SK-N-MC (cell line): ENCODE measurements around the gene MED25.
A peak's percentile ranks its signal among the peaks of the same experiment; 100 is the strongest.

Experiments used
- DNase-seq: peaks from one replicate; pipeline ENCODE4 v3.0.0-alpha.2; 2011; ENCODE audit warnings: low read depth, low spot score
- H3K27ac ChIP-seq: fragments of 200-600 bp; sonication (generic); 2 replicates; pipeline ENCODE4 v1.5.1; 2016; ENCODE audit warnings: mixed run types
- H3K36me3 ChIP-seq: fragments of 200-600 bp; sonication (generic); 2 replicates; pipeline ENCODE4 v1.6.1; 2017; ENCODE audit warnings: antibody characterized with exemption, low read length, mixed read lengths; ENCODE audit not compliant: insufficient read depth
- H3K4me3 ChIP-seq: fragments of 200-600 bp; sonication (generic); 2 replicates; pipeline ENCODE4 v1.5.1; 2016
- H3K9ac ChIP-seq: fragments of 200-600 bp; sonication (generic); 2 replicates; pipeline ENCODE4 v1.8.0; 2017; ENCODE audit warnings: mixed run types, mixed read lengths; ENCODE audit not compliant: insufficient read length
- H3K9me3 ChIP-seq: fragments of 200-600 bp; sonication (generic); 2 replicates; pipeline ENCODE4 v1.6.1; 2017; ENCODE audit warnings: low read depth, mild to moderate bottlenecking, antibody characterized with exemption, low read length, moderate library complexity, mixed read lengths
- EZH2 ChIP-seq: fragments of 200-600 bp; sonication (generic); IDR thresholded peaks from one replicate; pipeline ENCODE4 v1.6.1; 2017; ENCODE audit warnings: antibody characterized with exemption
- FOXP2 ChIP-seq: optimal IDR thresholded peaks from 2 replicates; pipeline ENCODE3; 2011; ENCODE audit warnings: mild to moderate bottlenecking, moderate library complexity; ENCODE audit not compliant: insufficient read depth; ENCODE audit errors: extremely low read length, control extremely low read depth
- POLR2AphosphoS5 ChIP-seq: IDR thresholded peaks from 2 replicates; pipeline ENCODE4 v1.6.1; 2012; ENCODE audit warnings: mild to moderate bottlenecking, low read depth, low read length, borderline replicate concordance

MED25 gene

DNA sequence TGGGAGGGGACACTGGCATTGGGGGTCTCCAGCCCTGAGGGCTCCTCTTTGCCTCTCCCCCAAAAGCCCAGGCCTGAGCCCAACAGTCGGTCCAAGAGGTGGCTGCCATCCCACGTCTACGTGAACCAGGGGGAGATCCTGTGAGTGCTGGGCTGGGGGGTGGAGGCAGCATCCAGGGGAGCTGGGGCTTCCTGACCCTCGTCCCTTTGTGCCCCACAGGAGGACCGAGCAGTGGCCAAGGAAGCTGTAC is 39.7 kb downstream of the MED25 start:
- no peak for DNase-seq
- Histone ChIP-seq H3K36me3 (peaks cover 80% of the 10 kb centered on the region), H3K9me3 (no peaks in the 10 kb centered on the region), H3K9ac (no peak overlapping the region), H3K4me3 (no peak overlapping the region), H3K27ac (0 out of 2 replicates have a peak overlapping the region, but pooled peaks have one; percentile 25)
- TF ChIP-seq FOXP2 (no peak), POLR2AphosphoS5 (no peak; the same call in 1 of the 2 replicates), EZH2 (no peak)

DNA sequence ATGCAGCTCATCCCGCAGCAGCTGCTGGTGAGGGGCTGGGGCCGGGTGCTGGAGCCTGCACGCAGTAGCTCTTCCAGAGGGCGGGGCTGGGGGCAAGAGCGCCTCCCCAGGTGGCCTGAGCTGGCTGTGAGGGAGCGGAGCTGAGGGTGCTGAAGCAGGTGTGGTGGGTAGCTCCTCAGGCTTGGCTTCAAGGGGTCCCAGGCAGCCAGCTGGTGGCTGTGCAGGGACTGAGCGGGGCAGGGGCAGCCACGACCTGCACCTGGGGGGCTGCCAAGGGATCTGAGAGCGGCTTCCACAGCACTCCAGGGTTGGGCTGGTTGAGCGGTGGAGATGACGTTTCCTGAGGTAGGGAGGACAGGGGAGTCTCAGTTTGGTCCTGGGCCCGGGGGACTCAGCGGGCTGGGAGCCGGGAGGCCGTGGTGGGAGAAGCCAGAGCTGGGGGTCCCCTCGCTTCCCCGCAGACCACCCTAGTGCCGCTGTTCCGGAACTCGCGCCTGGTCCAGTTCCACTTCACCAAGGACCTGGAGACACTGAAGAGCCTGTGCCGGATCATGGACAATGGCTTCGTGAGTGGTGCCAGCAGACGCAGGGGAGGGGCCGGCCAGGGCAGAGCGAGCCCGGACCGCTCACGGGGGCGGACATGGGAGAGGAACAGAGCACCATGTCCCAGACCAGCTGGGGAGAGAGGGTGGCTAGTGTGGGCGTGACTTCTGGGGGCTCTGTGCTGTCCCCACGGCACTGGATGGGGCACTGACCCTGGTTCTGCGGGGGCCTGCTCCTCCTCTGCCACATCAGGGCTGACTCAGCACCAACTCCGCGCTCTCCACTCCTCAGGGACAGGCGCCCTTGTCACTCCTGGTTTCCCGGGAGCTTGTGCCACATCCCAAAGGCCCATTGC is 40.2 kb downstream of the MED25 start:
- Histone ChIP-seq H3K36me3 (peaks cover 81% of the 10 kb centered on the region), H3K9ac (no peak overlapping the region), H3K9me3 (no peaks in the 10 kb centered on the region), H3K27ac (peak overlapping the region; percentile 64), H3K4me3 (no peak overlapping the region)
- 0 out of 2 replicates have a peak, but pooled peaks have one; percentile 46 for TF ChIP-seq POLR2AphosphoS5
- no peak for TF ChIP-seq EZH2
- no peak for TF ChIP-seq FOXP2
- no peak for DNase-seq

DNA sequence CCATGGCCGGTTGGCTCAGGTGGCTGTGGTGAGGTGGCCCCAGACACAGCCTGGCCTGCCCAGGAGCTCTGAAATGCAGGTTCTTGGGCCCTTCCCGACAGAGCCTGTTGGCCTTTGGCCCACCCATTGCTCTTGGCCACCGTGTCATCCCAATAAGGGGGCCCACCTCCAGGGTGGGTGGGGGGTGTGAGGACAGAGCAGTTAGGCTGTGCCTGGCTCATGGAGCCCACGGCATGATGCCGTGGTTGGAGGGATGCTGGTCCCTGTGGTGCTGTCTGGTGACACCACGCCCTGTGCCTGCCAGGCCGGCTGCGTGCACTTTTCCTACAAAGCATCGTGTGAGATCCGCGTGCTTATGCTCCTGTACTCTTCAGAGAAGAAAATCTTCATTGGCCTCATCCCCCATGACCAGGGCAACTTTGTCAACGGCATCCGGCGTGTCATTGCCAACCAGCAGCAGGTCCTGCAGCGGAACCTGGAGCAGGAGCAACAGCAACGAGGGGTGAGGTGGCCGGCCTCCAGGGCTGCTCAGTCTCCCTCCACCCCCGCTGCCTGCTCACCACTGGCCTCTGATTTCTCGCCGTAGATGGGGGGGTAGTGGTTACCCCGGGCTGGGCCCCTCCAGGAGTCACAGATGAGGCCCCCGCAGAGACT is 41.7 kb downstream of the MED25 start:
- TF ChIP-seq FOXP2 (no peak), EZH2 (no peak), POLR2AphosphoS5 (no peak; the same call in none of the 2 replicates)
- DNase-seq = no peak
- peak overlapping the region; percentile 53 for H3K27ac ChIP-seq
- H3K36me3 ChIP-seq = peaks cover 86% of the 10 kb centered on the region
- H3K4me3 ChIP-seq = no peak overlapping the region
- H3K9ac ChIP-seq = no peak overlapping the region
- no peaks in the 10 kb centered on the region for H3K9me3 ChIP-seq

DNA sequence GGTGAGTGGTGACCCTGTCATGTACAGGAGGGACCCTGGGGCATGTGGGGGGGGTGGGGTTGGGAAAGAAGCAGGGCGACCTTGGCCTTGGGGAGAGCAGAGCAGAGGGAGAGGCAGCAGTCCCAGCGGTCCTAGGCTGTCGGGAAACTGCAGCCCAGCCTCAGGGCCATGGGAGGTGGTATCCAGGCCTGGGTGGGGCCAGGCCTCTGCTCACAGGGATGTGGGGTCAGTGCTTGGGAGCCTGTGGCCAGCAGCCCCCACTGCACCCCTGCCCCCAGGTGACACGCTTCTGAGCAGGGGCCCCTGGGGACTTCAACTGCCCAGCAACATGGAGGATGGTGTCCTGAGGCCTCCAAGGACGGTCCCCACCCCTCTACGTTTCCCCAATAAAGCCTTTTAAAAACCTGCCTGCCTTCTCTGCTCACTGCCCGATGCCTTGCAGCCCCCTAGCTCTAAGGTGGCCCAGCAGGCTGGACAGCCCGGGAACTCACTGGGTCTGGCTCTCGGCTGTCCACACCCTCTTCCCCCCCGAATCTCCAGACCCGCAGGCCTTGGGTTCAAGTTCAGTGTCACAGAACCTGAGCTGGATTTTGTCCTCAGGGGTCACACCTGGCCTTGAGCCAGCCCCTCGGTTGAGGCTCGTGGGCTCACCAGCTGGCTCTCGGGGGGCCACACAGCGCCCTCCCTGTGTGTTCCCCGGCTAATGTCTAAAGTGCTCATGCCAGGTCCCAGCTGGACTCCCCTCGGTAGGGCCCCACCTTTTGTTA is 42.4 kb downstream of the MED25 start:
- peak overlapping the region; percentile 70; the same call in 1 of the 2 replicates for H3K27ac ChIP-seq

DNA sequence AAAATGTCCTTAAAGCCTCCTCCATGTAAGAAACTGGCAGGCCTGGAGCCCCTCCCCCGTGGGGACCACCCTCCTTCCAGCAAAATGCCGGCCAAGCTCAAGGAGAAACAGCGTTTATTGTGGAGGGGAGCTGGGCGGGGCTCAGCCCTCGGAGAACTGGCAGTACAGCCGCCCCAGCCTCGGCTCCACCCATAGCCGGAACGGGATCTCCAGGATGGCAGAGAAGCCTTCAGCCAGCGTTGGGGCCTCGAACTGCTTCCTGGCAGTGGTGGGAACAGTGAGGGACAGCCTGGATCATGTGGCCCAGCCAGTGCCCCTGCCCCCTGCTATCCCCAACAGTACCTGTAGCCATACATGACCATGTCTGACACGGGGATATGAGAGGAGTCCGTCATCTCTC is 43.0 kb downstream of the MED25 start:
- no peak for DNase-seq
- TF ChIP-seq POLR2AphosphoS5 (peak; percentile 64), FOXP2 (no peak), EZH2 (no peak)
- Histone ChIP-seq H3K36me3 (peaks cover 77% of the 10 kb centered on the region), H3K9me3 (no peaks in the 10 kb centered on the region), H3K9ac (no peak overlapping the region), H3K27ac (peak overlapping the region; percentile 70; the same call in 1 of the 2 replicates), H3K4me3 (no peak overlapping the region)

More for the DNA sequence above, 42.4 kb downstream of the MED25 start:
- H3K36me3 ChIP-seq = peaks cover 82% of the 10 kb centered on the region
- no peak for DNase-seq
- TF ChIP-seq POLR2AphosphoS5 (no peak), FOXP2 (no peak), EZH2 (no peak)
- no peak overlapping the region for H3K4me3 ChIP-seq
- H3K9me3 ChIP-seq = no peaks in the 10 kb centered on the region
- H3K9ac ChIP-seq = no peak overlapping the region

DNA sequence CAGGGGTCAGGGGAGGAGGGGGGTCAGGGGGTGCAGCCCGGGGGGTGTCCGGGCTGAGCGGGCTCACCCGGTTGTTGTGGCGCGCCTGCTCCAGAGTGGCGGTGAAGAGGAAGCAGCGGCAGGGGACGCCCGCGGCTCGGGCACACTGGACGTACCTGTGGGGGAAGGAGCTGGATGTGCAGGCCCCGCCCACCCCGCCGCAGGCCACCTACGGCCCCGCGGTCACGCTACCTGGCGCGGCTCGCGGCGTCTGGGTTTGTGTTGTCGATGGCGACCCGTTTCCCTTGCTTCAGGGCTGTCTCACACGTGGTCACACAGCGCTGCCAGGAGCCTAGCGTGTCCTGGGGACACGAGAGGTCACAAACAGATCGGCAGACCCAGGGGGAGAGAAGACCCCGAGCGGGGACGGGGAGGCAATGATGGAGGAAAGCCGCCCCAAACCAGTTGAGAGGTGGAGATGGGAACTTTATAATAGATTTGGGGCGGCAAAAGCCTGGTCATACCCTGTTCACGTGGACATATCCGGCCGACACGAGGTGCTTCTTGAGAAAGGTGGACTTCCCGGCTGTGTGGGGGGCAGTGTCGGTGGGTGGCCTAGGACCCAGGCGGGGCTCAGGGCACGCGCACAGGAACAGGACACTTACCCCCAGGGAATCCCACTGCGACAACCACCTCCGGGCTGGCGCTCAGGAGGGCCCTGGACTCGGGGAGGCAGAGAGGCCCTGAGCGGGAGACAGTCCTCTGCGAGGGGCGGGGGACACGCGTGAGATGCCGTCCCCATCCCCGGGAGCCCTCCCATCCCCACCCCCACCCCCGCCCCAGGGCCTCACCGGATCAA is 43.7 kb downstream of the MED25 start:
- no peak overlapping the region for H3K9ac ChIP-seq
- no peak for TF ChIP-seq POLR2AphosphoS5
- no peak for TF ChIP-seq EZH2
- TF ChIP-seq FOXP2 = no peak
- H3K27ac ChIP-seq = peak overlapping the region; percentile 70; the same call in 1 of the 2 replicates
- DNase-seq = no peak
- no peak overlapping the region for H3K4me3 ChIP-seq
- no peaks in the 10 kb centered on the region for H3K9me3 ChIP-seq
- peaks cover 70% of the 10 kb centered on the region for H3K36me3 ChIP-seq

DNA sequence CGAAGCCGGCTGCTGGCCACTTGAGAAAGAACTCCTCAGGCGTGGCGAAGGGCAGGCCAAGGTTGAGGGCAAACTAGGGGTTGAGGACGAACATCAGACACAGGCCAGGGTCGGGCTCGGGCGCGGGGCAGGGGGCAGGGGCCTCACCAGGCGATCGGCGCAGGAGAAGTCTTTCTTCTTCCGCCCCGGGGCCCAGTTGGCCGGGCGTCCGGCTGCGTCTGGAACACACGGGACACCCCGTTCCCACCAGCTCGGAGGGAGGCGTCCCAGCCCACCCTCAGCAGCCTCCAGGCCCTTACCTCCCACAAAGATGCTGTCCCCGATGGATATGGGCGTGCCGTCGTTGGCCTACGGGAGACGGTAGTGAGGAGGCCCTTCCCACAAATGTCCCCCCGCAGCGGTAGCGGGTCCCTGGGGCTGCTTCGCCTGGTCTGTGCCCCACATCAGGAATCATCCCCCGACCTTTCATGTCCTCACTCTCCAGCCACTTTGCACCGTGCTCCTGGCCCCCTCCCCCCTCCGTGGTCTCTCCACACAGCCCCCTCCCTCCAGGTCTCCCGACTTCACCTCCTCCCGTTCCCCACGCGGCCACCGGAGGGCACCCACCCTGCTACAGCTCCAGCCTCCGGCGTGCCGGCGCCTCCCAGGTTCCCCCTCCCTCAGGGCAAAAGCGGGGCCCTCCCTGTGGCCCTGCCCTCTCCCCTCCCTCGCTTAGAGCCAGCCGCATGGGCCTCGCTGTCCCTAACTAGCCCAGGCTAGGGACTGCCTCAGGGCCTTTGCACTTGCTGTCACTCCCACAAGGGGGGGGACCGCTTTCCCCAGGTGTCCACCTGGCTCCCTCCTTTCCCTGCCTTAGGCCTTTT is 44.5 kb downstream of the MED25 start:
- no peak for TF ChIP-seq POLR2AphosphoS5
- no peak for TF ChIP-seq FOXP2
- no peak for TF ChIP-seq EZH2
- no peak overlapping the region for H3K4me3 ChIP-seq
- no peak overlapping the region for H3K9ac ChIP-seq
- DNase-seq = no peak
- peaks cover 61% of the 10 kb centered on the region for H3K36me3 ChIP-seq
- H3K9me3 ChIP-seq = no peaks in the 10 kb centered on the region
- H3K27ac ChIP-seq = no peak overlapping the region
